H1 (cell line): Measurements from ENCODE around the gene ASB1. TPM values are rescaled to one million over a fixed set of nuclear protein-coding genes. Genes with fewer than 3 reads are reported as not detected.

Experiments
- CTCF ChIA-PET: fragments of 300-600 bp; sonication (Branson Sonifier 250); formaldehyde crosslinking; loops from one replicate; lab custom pipeline; 2021; ENCODE audit not compliant: partially characterized antibody; lab: Charles Lee
- POLR2A ChIA-PET: fragments of 300-600 bp; sonication (Branson Sonifier 250); formaldehyde crosslinking; loops from one replicate; lab custom pipeline; 2021; ENCODE audit warnings: inconsistent platforms; ENCODE audit not compliant: partially characterized antibody; lab: Charles Lee
- DNase-seq, 2 experiments: peaks; one replicate each; pipeline versions ENCODE4 v3.0.0 to v3.0.0-alpha.2; 2010 to 2022; ENCODE audit warnings: low spot score in 2 of 2, low read depth in 1 of 2, mixed read lengths in 1 of 2
- FAIRE-seq: peaks from 2 replicates; lab custom pipeline; 2011; peaks lifted over from hg19 to GRCh38; lab: Jason Lieb, UNC
- H2AFZ ChIP-seq: 2 replicates; pipeline ENCODE4 v1.8.1; 2012; ENCODE audit warnings: low read length, inconsistent platforms
- H2AK5ac ChIP-seq: 2 replicates; pipeline ENCODE4 v1.6.1; 2013; ENCODE audit warnings: low read depth, low read length
- H2BK120ac ChIP-seq: replicated peaks from 2 replicates; pipeline ENCODE3; 2013; ENCODE audit warnings: low read depth, low read length, inconsistent platforms
- H2BK12ac ChIP-seq: 2 replicates; pipeline ENCODE4 v1.6.1; 2013; ENCODE audit warnings: low read depth, low read length
- H2BK15ac ChIP-seq: 2 replicates; pipeline ENCODE4 v1.6.1; 2013; ENCODE audit warnings: low read length
- H2BK20ac ChIP-seq: 2 replicates; pipeline ENCODE4 v1.6.1; 2013; ENCODE audit warnings: low read length
- H2BK5ac ChIP-seq: 2 replicates; pipeline ENCODE4 v1.6.1; 2013; ENCODE audit warnings: low read depth, low read length
- H3K14ac ChIP-seq: 2 replicates; pipeline ENCODE4 v1.6.1; 2013; ENCODE audit warnings: inconsistent platforms; ENCODE audit not compliant: insufficient read length
- H3K18ac ChIP-seq: 2 replicates; pipeline ENCODE4 v1.6.1; 2013; ENCODE audit warnings: low read length; ENCODE audit errors: extremely low read depth
- H3K23ac ChIP-seq: 2 replicates; pipeline ENCODE4 v1.6.1; 2013; ENCODE audit warnings: inconsistent platforms; ENCODE audit not compliant: insufficient read length
- H3K23me2 ChIP-seq: 2 replicates; pipeline ENCODE4 v1.6.1; 2013; ENCODE audit warnings: low read depth, low read length
- H3K27ac ChIP-seq: 2 replicates; pipeline ENCODE4 v1.6.1; 2011; ENCODE audit warnings: low read depth, low read length, inconsistent platforms
- H3K27me3 ChIP-seq, 4 experiments: replicated peaks in 1 of 4; 1 replicate in 1 of 4; 2 replicates in 3 of 4; pipeline versions ENCODE4 v1.6.1 to v1.8.1; 2011 to 2013; ENCODE audit warnings: low read length in 3 of 4, mild to moderate bottlenecking in 3 of 4, inconsistent platforms in 2 of 4, mixed read lengths in 2 of 4, moderate library complexity in 1 of 4; ENCODE audit not compliant: control insufficient read depth in 3 of 4, insufficient read depth in 3 of 4; ENCODE audit errors: extremely low read depth in 1 of 4
- H3K36me3 ChIP-seq, 4 experiments: 2 replicates each; pipeline versions ENCODE4 v1.6.1 to v1.8.1; 2011 to 2013; ENCODE audit warnings: mild to moderate bottlenecking in 4 of 4, low read length in 3 of 4, moderate library complexity in 2 of 4, control low read depth in 1 of 4, inconsistent platforms in 1 of 4; ENCODE audit not compliant: insufficient read depth in 4 of 4, control insufficient read depth in 2 of 4
- H3K4ac ChIP-seq: replicated peaks from 2 replicates; pipeline ENCODE3; 2013; ENCODE audit warnings: low read length, low read depth, mixed read lengths, inconsistent platforms; ENCODE audit not compliant: insufficient read length
- H3K4me1 ChIP-seq, 4 experiments: replicated peaks in 1 of 4; 1 replicate in 1 of 4; 2 replicates in 3 of 4; pipeline versions ENCODE4 v1.6.1 to v1.8.1; 2011 to 2013; ENCODE audit warnings: low read length in 3 of 4, inconsistent platforms in 2 of 4, mixed read lengths in 1 of 4; ENCODE audit not compliant: insufficient read depth in 4 of 4, control insufficient read depth in 3 of 4
- H3K4me2 ChIP-seq, 2 experiments: 2 replicates each; pipeline versions ENCODE4 v1.6.1 to v1.8.1; 2011 to 2013; ENCODE audit warnings: low read depth in 2 of 2, low read length in 2 of 2, control low read depth in 1 of 2, inconsistent platforms in 1 of 2, mild to moderate bottlenecking in 1 of 2; ENCODE audit not compliant: insufficient read depth in 1 of 2
- H3K4me3 ChIP-seq, 4 experiments: fragments of 200-600, 300-600 bp in 1 of 4; sonication (generic), shearing (Covaris generic), sonication (Bioruptor Twin) in 1 of 4; 2 replicates each; pipeline versions ENCODE4 v1.5.1 to v1.8.1; 2011 to 2016; ENCODE audit warnings: low read length in 4 of 4, low read depth in 3 of 4, control low read depth in 2 of 4, inconsistent platforms in 2 of 4, mild to moderate bottlenecking in 2 of 4, mixed read lengths in 1 of 4, moderate library complexity in 1 of 4; ENCODE audit not compliant: insufficient read depth in 2 of 4; ENCODE audit errors: extremely low read depth in 1 of 4
- H3K56ac ChIP-seq: replicated peaks from 2 replicates; pipeline ENCODE3; 2013; ENCODE audit warnings: low read depth, mild to moderate bottlenecking, mixed read lengths, low read length, inconsistent platforms; ENCODE audit not compliant: insufficient read length
- H3K79me1 ChIP-seq: 2 replicates; pipeline ENCODE4 v1.6.1; 2013; ENCODE audit warnings: low read depth, low read length, control low read depth
- H3K79me2 ChIP-seq, 2 experiments: 2 replicates each; pipeline versions ENCODE4 v1.6.1 to v1.8.1; 2012 to 2013; ENCODE audit warnings: low read length in 2 of 2, mild to moderate bottlenecking in 2 of 2, inconsistent platforms in 1 of 2; ENCODE audit not compliant: insufficient read depth in 2 of 2, control insufficient read depth in 1 of 2
- H3K9ac ChIP-seq, 4 experiments: replicated peaks in 1 of 4; 1 replicate in 1 of 4; 2 replicates in 3 of 4; pipeline versions ENCODE4 v1.6.1 to v1.8.1; 2011 to 2013; ENCODE audit warnings: low read depth in 3 of 4, low read length in 3 of 4, control low read depth in 2 of 4, mild to moderate bottlenecking in 2 of 4, moderate library complexity in 2 of 4, inconsistent platforms in 1 of 4; ENCODE audit errors: extremely low read depth in 1 of 4
- H3K9me3 ChIP-seq, 2 experiments: 2 replicates each; pipeline versions ENCODE4 v1.6.1 to v1.8.1; 2012 to 2013; ENCODE audit warnings: mild to moderate bottlenecking in 2 of 2, moderate library complexity in 2 of 2, control low read depth in 1 of 2, inconsistent platforms in 1 of 2, low read depth in 1 of 2, low read length in 1 of 2, mixed read lengths in 1 of 2; ENCODE audit not compliant: insufficient read depth in 2 of 2
- H4K20me1 ChIP-seq, 2 experiments: replicated peaks in 1 of 2; 2 replicates each; pipeline versions ENCODE3 to v1.8.1; 2011 to 2013; ENCODE audit warnings: inconsistent platforms in 2 of 2, low read length in 2 of 2, mild to moderate bottlenecking in 1 of 2; ENCODE audit not compliant: insufficient read depth in 2 of 2, control insufficient read depth in 1 of 2
- H4K5ac ChIP-seq: 2 replicates; pipeline ENCODE4 v1.6.1; 2013; ENCODE audit warnings: low read length, low read depth, mixed read lengths, inconsistent platforms; ENCODE audit not compliant: insufficient read length
- H4K8ac ChIP-seq: 2 replicates; pipeline ENCODE4 v1.8.0; 2013; ENCODE audit warnings: mild to moderate bottlenecking, moderate library complexity, low read length, inconsistent platforms; ENCODE audit not compliant: insufficient read depth; ENCODE audit errors: extremely low read depth
- H4K91ac ChIP-seq: replicated peaks from 2 replicates; pipeline ENCODE3; 2013; ENCODE audit warnings: low read length, mixed read lengths, inconsistent platforms; ENCODE audit not compliant: insufficient read length
- WGBS, 2 experiments: shearing (Covaris generic) in 1 of 2; methylation state at CpG; one replicate each; pipeline versions ENCODE4 v1.1.6 to v1.1.7; 2013 to 2015; ENCODE audit warnings: low lambda C conversion rate in 2 of 2, mixed read lengths in 2 of 2, inconsistent platforms in 1 of 2, low coverage in 1 of 2, missing lambda C conversion rate in 1 of 2; ENCODE audit not compliant: insufficient replicate concordance in 2 of 2, insufficient coverage in 1 of 2, insufficient read length in 1 of 2; ENCODE audit errors: extremely low coverage in 1 of 2, missing lambda C conversion rate in 1 of 2; 5-methylcytosine and 5-hydroxymethylcytosine counted together
- polyA plus RNA-seq, 7 experiments: library from polyadenylated mRNA; depleted of rRNA in 3 of 7; stranded (reverse) in 5 of 7; unstranded in 2 of 7; fragments of >200 nt in 5 of 7; fragments of 200-250 nt in 2 of 7; gene quantifications; 1 replicate in 5 of 7; 2 replicates in 1 of 7; 4 replicates in 1 of 7; pipeline versions ENCODE4 v1.2.1 to v1.2.3, GENCODE V29; 2011 to 2013; ENCODE audit warnings: missing spikeins in 2 of 7, mixed read lengths in 2 of 7
- total RNA-seq: library from RNA; stranded (reverse); fragmentation: NEBNext Ultra II Directional; extraction: Animal tissue kit (Norgen Biotek cat#: 25700); gene quantifications from 2 replicates; pipeline ENCODE4 v1.2.1, GENCODE V29; 2021

Gene ASB1
- total and polyA plus RNA-seq, 2 of the 8 experiments (the other 6 are each of a cell fraction or from before 2014, with no cell fraction given) = 24.1 to 36.0 TPM

DNA sequence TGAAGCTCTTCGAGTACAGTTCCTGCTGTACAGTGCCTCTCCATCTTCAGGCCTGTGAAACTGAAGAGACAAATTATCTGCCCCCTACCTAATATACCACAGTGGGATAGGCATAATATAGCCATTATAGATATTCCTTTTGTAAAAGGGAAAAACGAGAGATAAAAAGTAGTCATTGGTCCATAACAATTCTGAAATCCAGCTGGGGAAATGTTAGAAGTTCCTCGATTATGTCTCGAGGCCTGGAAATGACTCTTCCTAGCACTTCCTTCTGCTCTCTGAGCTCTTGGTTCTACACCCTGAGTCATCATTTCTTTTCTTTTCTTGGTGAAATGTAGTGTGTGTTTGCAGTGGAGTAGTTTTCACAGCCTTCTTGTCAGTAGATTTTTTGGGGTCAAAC lies 51.5 kb downstream of the ASB1 start:
- CTCF ChIA-PET = interaction anchor here (0.6 to 2.3 kb wide), 3 partner anchors 12 to 307 kb away, joined by 4 to 6 read pairs (median 6); no protein-coding TSS in a partner anchor
- no peak for FAIRE-seq

More for the DNA sequence above, 51.5 kb downstream of the ASB1 start:
- no peaks in the 10 kb centered on the region for H3K79me1 ChIP-seq
- no peak overlapping the region for H2BK20ac ChIP-seq
- no peak overlapping the region for H2BK5ac ChIP-seq
- H3K27me3 ChIP-seq = no peaks in the 10 kb centered on the region
- H2BK12ac ChIP-seq = no peak overlapping the region
- H4K8ac ChIP-seq = no peak overlapping the region
- H3K36me3 ChIP-seq = no peaks in the 10 kb centered on the region
- no peak for DNase-seq
- no peaks in the 10 kb centered on the region for H3K79me2 ChIP-seq
- no peak overlapping the region for H2AK5ac ChIP-seq
- no peak overlapping the region for H4K5ac ChIP-seq
- H3K4ac ChIP-seq = no peak overlapping the region
- no peak overlapping the region for H3K23ac ChIP-seq
- H3K56ac ChIP-seq = no peak overlapping the region
- H3K9ac ChIP-seq = no peak overlapping the region
- POLR2A ChIA-PET = no interaction called here
- no peak overlapping the region for H3K14ac ChIP-seq
- no peak overlapping the region for H3K18ac ChIP-seq
- H2AFZ ChIP-seq = no peak overlapping the region
- H4K20me1 ChIP-seq = no peaks in the 10 kb centered on the region
- H3K4me3 ChIP-seq = no peak overlapping the region
- no peak overlapping the region for H3K4me2 ChIP-seq
- WGBS, 2 experiments = 89% methylated on average over 4 of the region's 4 CpGs; no CpG with 5 or more reads in 1 of the 2 experiments
- H3K23me2 ChIP-seq = no peaks in the 10 kb centered on the region
- H2BK120ac ChIP-seq = no peak overlapping the region
- no peak overlapping the region for H4K91ac ChIP-seq
- peaks cover 0 to 4% of the 10 kb centered on the region in 2 experiments; a peak in 1 of 4 replicates for H3K9me3 ChIP-seq
- peaks cover 0 to 8% (median 2%) of the 10 kb centered on the region in 4 experiments; a peak in 3 of 7 replicates for H3K4me1 ChIP-seq
- H2BK15ac ChIP-seq = no peak overlapping the region
- H3K27ac ChIP-seq = no peak overlapping the region
